ENCODE measurements around the gene RHOC. TPM values are rescaled to one million over a fixed set of nuclear protein-coding genes. Genes with fewer than 3 reads are reported as not detected.

Gene RHOC
- total RNA-seq, 2 experiments from 2014 or later: 105 to 130 TPM

DNA sequence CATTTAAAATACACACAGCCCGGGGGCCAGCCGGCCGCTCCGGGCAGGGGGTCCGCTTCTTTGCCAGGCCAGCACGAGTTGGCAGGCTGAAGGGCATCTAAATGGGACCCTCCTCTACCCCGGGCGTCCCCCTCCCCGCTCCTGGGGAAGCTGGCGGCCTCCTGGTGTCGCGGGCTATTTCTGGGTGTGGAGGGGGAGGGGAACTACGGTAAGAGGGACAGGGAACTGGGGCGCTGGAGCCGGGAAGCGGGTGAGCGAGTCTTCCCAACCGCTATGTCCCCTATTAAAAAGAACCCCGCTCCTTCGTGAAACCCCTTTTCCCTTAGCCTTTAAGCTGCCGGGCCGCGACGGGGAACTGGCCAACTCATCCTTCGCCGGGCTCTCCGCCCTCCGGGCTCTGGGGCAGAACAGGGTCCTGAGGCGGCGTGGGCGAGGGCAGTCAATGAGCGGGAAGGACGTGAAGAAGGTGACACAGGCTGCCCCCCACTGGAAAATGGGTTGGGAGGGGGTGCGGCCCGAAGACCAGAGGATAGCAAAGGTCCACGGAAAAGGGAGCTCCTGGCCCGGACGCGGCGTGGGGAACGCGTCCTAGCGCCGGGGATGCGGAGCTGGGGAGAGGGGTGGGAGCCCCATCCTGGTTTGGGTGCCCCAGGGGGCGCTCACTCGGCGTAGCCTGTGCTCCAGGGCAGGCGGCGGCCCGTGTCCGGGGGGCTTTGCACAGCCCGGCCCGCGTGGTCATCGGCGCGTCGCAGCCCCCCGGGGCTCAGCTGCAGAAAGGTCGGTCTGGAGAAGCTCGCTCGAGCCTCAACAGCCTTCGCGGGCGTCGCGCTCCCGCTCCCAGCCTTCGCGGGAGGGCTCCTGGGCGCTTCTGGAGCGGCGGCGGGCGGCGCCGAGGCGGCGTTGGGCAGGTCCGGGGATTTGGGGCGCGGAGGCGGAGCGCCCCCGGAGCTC, 7.7 kb upstream of the RHOC start:
- ATAC-seq (peak; percentile 3), DNase-seq (no peak)
- no peaks in the 10 kb centered on the region for H3K36me3 Mint-ChIP-seq
- H3K27me3 Mint-ChIP-seq: peaks cover 39% of the 10 kb centered on the region
- peaks cover 26% of the 10 kb centered on the region for H3K4me1 Mint-ChIP-seq
- H3K27ac Mint-ChIP-seq: no peak overlapping the region
- no peaks in the 10 kb centered on the region for H3K9me3 Mint-ChIP-seq (ENCODE audit: low read depth)
- peak overlapping the region; percentile 68 for H3K4me3 Mint-ChIP-seq
- CTCF ChIA-PET: interaction anchor here (0.6 to 10.8 kb wide), 36 partner anchors 7 to 1190 kb away, joined by 3 to 219 read pairs (median 4); partner anchors contain the start of genes AP4B1, CAPZA1, LRIG2 and MOV10

DNA sequence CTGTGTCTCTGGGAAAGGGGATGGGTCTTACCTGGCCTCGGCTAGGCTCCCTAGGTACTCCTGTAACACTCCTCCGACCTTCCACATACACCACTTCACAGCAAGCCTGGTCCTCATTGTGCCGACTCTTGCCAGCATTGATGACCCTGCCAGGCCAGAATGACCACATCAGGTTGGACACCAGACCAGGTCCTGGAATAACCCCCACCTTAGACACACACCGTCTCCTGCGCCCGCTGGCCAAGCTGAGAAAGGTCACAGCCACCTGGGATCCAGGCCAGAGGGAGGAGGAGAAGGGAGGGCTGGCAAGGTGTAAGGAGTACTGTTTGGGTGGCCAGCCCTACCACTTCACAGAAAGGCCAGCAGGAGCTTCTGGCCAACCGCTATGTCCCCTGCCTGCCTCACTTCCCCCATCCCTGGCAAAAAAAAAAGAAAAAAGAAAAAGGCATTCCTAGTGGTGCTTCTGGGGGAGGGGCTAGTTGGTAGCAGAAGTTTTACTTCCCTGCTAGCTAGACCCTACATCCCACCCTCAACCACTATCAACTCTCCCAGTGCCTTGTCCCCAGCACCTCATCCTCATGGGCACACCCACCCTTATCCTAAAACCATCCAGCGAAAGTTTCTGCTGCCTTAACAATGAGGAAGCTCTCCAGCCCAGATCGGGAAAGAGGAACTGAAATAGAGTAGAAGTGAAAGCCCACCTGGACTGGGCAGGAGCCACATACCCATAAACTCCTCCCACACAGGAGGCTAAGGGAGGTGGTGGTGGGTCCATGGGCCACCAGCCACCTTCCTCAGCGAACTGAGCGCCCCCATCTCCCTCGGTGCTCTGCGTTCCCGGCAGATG, 6.8 kb upstream of the RHOC start:
- DNase-seq: no peak
- peaks cover 28% of the 10 kb centered on the region for H3K4me1 Mint-ChIP-seq
- peaks cover 41% of the 10 kb centered on the region for H3K27me3 Mint-ChIP-seq
- no peak overlapping the region for H3K4me3 Mint-ChIP-seq
- H3K27ac Mint-ChIP-seq: no peak overlapping the region
- ATAC-seq: no peak
- CTCF ChIA-PET: interaction anchor here (0.9 to 10.8 kb wide), 6 partner anchors 10 to 323 kb away, joined by 3 to 219 read pairs (median 16); no protein-coding TSS in a partner anchor
- no peaks in the 10 kb centered on the region for H3K36me3 Mint-ChIP-seq
- no peaks in the 10 kb centered on the region for H3K9me3 Mint-ChIP-seq (ENCODE audit: low read depth)

DNA sequence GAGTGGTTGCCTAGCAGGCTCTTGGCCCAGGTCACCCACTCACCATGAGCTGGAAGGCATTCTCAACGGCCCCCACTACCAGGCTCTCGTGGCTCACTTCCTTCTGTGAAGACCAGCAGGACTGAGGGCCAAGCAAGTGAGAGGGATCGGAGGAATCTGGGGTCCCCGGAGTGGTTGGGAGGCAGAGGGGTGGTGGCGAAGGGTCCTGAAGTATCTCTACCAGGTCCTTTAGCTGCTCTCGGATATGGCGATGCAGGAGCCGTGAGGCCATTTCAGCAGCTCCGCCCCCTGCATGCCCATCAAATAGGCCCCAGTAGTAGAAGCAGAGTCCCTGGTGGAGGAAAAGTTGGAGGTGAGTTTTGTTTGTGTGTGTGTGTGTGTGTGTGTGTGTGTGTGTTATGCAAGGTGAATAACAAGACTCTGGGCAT, 5.8 kb upstream of the RHOC start:
- H3K27me3 Mint-ChIP-seq: peaks cover 49% of the 10 kb centered on the region
- no peak overlapping the region for H3K27ac Mint-ChIP-seq
- no peaks in the 10 kb centered on the region for H3K36me3 Mint-ChIP-seq
- CTCF ChIA-PET: no interaction called here
- H3K4me3 Mint-ChIP-seq: no peak overlapping the region
- H3K9me3 Mint-ChIP-seq (ENCODE audit: low read depth): no peaks in the 10 kb centered on the region
- peaks cover 25% of the 10 kb centered on the region for H3K4me1 Mint-ChIP-seq
- ATAC-seq (no peak), DNase-seq (no peak)

DNA sequence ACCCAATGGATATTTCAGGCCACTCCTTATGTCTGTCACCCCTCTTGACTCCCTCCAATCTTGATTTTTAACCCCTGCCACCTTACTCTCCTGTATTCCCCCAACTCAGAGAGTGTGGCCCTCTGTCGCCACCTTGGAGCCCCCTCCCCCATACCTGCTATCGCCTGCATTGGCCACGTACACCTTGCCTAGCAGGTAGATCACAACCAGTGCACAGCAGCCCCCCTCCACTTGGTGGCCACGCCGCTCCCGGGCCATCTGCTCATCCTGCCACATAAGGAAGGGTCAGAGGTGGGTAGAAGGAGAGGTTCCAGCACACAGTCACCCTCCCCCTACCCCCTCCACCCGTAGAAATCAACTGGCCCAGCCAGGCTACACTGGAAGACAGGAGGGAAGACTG, 5.3 kb upstream of the RHOC start:
- CTCF ChIA-PET: no interaction called here
- H3K27me3 Mint-ChIP-seq: peaks cover 51% of the 10 kb centered on the region
- no peaks in the 10 kb centered on the region for H3K36me3 Mint-ChIP-seq
- ATAC-seq: no peak
- no peaks in the 10 kb centered on the region for H3K9me3 Mint-ChIP-seq (ENCODE audit: low read depth)
- no peak overlapping the region for H3K4me3 Mint-ChIP-seq
- peaks cover 24% of the 10 kb centered on the region for H3K4me1 Mint-ChIP-seq
- no peak for DNase-seq
- no peak overlapping the region for H3K27ac Mint-ChIP-seq

DNA sequence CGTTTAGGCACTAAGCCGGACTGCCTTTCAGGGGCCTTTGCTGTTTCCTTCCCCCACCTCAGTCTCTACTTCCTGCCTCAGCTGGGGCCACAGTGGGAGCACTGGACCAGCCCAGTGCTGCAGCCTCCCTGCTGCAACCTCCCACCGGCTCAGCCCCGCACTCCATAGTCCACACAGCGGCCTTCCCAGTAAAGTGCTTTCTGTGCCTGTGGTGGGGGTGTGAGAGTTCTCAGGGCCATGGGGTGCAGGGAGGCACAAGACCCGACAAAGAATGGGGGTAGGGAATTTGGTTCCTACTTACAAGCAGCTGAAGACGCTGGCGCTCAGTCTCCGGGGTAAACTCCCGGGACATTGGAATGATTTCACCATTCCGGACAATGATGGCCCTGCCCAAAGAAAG, 4.7 kb upstream of the RHOC start:
- H3K4me3 Mint-ChIP-seq: no peak overlapping the region
- H3K4me1 Mint-ChIP-seq: peaks cover 22% of the 10 kb centered on the region
- DNase-seq (no peak), ATAC-seq (no peak)
- no peak overlapping the region for H3K27ac Mint-ChIP-seq
- H3K9me3 Mint-ChIP-seq (ENCODE audit: low read depth): no peaks in the 10 kb centered on the region
- H3K27me3 Mint-ChIP-seq: peaks cover 51% of the 10 kb centered on the region
- CTCF ChIA-PET: interaction anchor here (1.8 kb wide), 1 partner anchor 90 kb away, joined by 4 read pairs; no protein-coding TSS in a partner anchor
- no peaks in the 10 kb centered on the region for H3K36me3 Mint-ChIP-seq

DNA sequence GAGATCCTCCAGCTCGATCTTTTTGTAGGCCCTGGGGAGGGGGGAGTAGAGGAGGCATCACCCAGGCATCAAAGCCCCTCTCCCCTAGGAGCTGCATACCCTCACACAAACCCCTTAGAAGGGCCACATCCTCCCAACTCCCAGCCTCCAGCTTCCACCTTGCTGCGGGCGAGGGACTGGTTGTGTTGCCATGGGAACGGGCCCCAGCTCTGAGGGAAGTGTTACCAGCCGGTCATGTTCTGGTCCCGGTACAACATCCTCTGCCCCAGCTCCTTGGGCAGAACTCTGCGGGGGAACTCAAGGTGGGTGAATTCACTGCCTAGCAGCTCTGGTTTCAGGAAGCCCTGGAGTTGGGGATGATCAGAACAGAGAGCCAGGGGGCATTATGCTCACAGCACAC, 4.1 kb upstream of the RHOC start:
- CTCF ChIA-PET: interaction anchor here (0.9 to 4.0 kb wide), 5 partner anchors 36 to 362 kb away, joined by 3 to 24 read pairs (median 4); partner anchors contain the start of genes LRIG2 and MOV10
- H3K27me3 Mint-ChIP-seq: peaks cover 51% of the 10 kb centered on the region
- H3K4me1 Mint-ChIP-seq: peaks cover 18% of the 10 kb centered on the region
- no peak overlapping the region for H3K27ac Mint-ChIP-seq
- no peak for DNase-seq
- no peaks in the 10 kb centered on the region for H3K9me3 Mint-ChIP-seq (ENCODE audit: low read depth)
- no peaks in the 10 kb centered on the region for H3K36me3 Mint-ChIP-seq
- no peak for ATAC-seq
- H3K4me3 Mint-ChIP-seq: no peak overlapping the region

DNA sequence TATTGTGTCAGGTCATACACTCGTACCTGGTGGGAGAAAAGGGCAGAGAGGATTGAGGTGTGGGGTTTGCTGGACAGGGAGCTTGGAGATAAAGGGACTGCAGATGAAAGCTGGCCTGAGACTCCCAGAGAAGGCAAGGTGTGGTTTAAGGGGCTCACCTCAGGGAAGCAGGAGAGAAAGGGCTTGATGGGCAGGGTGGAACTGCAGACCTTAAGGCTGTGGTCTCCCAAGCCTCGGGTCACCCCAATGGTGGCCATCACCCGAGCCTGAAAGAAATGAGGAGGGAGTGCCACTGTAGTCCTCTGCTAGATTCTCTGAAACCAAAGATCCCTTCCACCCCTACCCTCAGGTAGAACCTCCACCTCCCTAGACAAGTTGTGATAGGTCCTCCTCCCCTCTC, 3.7 kb upstream of the RHOC start:
- Mint-ChIP-seq H3K27me3 (peaks cover 51% of the 10 kb centered on the region), H3K9me3 (ENCODE audit: low read depth) (no peaks in the 10 kb centered on the region), H3K4me3 (no peak overlapping the region), H3K4me1 (peaks cover 18% of the 10 kb centered on the region), H3K27ac (no peak overlapping the region), H3K36me3 (no peaks in the 10 kb centered on the region)
- DNase-seq: no peak
- no peak for ATAC-seq
- CTCF ChIA-PET: interaction anchor here (0.9 to 4.0 kb wide), 6 partner anchors 8 to 362 kb away, joined by 3 to 24 read pairs (median 4); partner anchors contain the start of genes LRIG2 and MOV10

DNA sequence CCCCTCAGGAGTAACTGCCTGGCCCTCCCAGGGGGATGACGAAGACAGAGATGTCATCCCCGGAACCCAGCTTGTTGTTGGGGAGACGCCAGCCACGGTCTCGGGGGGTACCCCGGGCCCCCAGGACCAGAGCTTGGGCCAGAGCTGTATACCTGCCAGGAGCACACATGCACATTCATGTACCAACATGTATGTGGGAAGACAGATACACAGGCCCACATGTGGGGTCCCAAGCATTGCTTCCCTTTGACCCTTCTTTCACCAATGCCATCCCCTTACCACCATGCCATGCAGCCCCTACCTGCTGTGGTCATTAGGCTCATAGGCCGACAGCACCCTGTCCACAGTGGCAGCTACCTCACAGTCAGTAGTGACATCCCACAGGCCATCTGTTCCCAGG, 3.2 kb upstream of the RHOC start:
- Mint-ChIP-seq H3K36me3 (no peaks in the 10 kb centered on the region), H3K27ac (no peak overlapping the region), H3K27me3 (peaks cover 51% of the 10 kb centered on the region), H3K4me3 (no peak overlapping the region), H3K9me3 (ENCODE audit: low read depth) (no peaks in the 10 kb centered on the region), H3K4me1 (peaks cover 20% of the 10 kb centered on the region)
- CTCF ChIA-PET: interaction anchor here (0.9 to 4.2 kb wide), 7 partner anchors 8 to 363 kb away, joined by 3 to 37 read pairs (median 4); partner anchors contain the start of genes LRIG2 and MOV10
- no peak for ATAC-seq
- no peak for DNase-seq

DNA sequence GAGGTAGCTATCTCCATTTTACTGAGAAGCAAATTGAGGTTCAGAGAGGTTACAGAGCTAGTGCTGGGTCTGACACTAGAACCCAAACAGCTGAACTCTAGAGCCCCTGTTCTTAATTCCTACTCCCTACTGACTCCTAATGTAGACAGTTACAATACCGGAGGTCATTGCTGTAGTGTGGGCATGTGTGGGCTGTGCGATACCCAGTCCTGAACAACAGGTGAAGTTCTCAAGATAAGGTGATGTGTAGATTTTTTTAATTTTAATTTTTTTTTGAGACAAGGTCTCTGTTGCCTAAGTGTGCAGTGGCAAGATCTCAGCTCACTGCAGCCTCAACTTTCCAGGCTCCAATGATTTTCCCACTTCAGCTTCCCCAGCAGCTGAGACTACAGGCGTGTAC, 1.6 kb upstream of the RHOC start:
- Mint-ChIP-seq H3K4me3 (peak overlapping the region; percentile 75), H3K36me3 (peaks cover 2% of the 10 kb centered on the region), H3K27me3 (peaks cover 41% of the 10 kb centered on the region), H3K4me1 (peaks cover 33% of the 10 kb centered on the region), H3K9me3 (ENCODE audit: low read depth) (no peaks in the 10 kb centered on the region), H3K27ac (no peak overlapping the region)
- CTCF ChIA-PET: interaction anchor here (0.8 to 4.2 kb wide), 14 partner anchors 7 to 339 kb away, joined by 3 to 37 read pairs (median 6); partner anchors contain the start of genes MOV10, PPM1J and ST7L
- DNase-seq: no peak
- ATAC-seq: no peak

DNA sequence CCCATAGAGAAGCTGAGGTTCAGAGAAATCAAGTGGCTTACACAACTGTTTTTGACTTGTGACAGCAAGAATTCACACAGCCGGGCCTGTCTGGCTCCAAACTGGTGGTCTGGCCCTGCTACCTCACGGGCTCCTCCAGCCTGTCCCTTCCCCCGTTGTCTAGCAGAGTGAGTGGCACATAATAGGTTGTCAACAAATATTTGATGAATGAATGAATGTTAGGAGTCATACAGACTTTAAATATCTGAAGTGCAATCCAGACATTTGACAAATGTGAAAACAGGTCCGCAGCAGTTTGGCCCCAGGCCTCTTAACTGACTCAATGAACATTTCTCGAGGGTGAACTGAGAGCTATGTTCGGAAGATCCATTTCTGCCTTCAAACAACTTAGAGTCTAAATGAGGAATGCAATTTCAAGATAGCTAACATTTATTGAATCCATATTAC, 1.1 kb upstream of the RHOC start:
- peaks cover 5% of the 10 kb centered on the region for H3K36me3 Mint-ChIP-seq
- CTCF ChIA-PET: interaction anchor here (0.6 to 4.2 kb wide), 17 partner anchors 8 to 339 kb away, joined by 3 to 37 read pairs (median 5); partner anchors contain the start of genes CTTNBP2NL, MOV10, PPM1J and ST7L
- ATAC-seq (no peak), DNase-seq (no peak)
- peak overlapping the region; percentile 75 for H3K4me3 Mint-ChIP-seq
- H3K27me3 Mint-ChIP-seq: peaks cover 36% of the 10 kb centered on the region
- H3K27ac Mint-ChIP-seq: no peak overlapping the region
- peaks cover 37% of the 10 kb centered on the region for H3K4me1 Mint-ChIP-seq
- no peaks in the 10 kb centered on the region for H3K9me3 Mint-ChIP-seq (ENCODE audit: low read depth)

DNA sequence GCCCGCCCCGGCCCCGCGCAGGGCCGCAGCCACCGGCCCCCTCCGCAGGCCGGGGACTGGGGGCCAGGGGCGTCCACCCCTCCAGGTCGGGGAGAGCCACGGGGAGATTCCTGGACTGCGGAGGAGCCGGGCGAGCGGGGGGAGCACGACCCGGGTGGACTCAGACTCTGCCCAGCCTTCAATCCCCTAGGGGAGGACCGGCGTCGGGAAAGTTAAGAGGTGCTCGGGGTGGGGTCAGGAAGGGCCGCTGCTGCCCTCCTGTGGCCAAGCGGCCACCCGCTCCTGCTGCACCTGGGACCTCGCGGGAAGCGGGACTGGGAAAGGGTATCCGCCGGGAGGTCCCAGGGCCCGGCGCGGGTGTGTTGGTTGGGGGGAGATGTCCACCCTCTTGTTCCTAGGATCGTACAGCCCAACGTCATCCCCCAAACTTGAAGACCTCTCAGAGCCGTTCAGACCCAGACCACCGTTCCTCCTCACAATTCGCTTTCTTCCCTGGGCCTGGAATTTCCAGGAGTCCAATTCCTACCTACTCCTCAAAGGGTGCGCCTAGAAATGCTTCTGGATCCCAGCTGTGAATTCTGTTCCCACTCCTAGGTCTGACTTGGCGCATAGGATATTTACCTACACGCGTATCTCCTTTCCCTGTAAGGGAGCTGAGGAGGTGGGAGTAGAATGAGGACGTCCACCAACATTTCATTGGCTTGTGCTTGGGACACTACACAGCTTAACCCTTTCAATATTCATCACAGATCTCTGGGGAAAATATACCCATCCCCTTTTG, 484 bp upstream of the RHOC start:
- ATAC-seq (peak; percentile 66), DNase-seq (peak; percentile 80)
- H3K36me3 Mint-ChIP-seq: peaks cover 7% of the 10 kb centered on the region
- H3K27ac Mint-ChIP-seq: peak overlapping the region; percentile 16
- H3K9me3 Mint-ChIP-seq (ENCODE audit: low read depth): no peaks in the 10 kb centered on the region
- H3K27me3 Mint-ChIP-seq: peaks cover 30% of the 10 kb centered on the region
- H3K4me1 Mint-ChIP-seq: peaks cover 40% of the 10 kb centered on the region
- CTCF ChIA-PET: interaction anchor here (0.6 to 4.2 kb wide), 16 partner anchors 8 to 324 kb away, joined by 3 to 37 read pairs (median 6); partner anchors contain the start of genes CTTNBP2NL, MOV10, PPM1J and ST7L
- H3K4me3 Mint-ChIP-seq: peak overlapping the region; percentile 75

DNA sequence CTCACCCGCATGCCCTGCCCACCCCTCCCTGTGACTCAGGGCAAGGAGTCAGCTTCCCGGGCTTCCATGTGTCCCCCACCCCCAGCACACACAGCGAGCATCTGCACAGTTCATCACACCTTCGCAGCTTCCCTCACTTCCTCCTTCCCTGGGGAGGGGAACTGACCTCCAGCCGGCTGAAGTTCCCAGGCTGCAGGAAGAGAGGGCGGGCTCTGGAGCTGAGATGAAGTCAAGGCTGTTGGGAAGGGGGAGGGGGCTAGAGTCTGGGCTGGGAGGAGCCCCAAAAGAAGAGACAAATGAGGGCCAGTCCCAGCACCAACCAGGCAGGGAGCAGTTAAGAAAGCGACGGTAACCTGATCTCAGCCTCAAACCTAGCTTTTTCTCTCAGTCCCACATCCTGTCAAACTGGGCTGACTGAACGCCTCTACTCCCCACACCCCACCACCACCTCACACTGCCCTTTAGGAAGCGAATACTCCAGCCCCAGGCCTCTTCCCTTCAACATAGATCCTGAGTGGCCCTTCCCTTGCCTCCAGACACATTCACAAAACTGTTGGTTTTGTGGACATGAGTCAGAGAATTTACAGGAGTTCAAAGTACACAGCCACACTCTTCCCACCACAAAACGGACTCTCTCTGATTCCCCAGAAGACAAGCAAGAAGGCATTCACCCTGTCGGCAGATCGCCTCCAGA, 1.8 kb downstream of the RHOC start:
- Mint-ChIP-seq H3K27me3 (peaks cover 24% of the 10 kb centered on the region), H3K9me3 (ENCODE audit: low read depth) (no peaks in the 10 kb centered on the region), H3K4me1 (peaks cover 64% of the 10 kb centered on the region)

More for the DNA sequence above, 1.8 kb downstream of the RHOC start:
- CTCF ChIA-PET: interaction anchor here (0.7 to 4.1 kb wide), 10 partner anchors 8 to 314 kb away, joined by 3 to 36 read pairs (median 5); partner anchors contain the start of genes MOV10, PPM1J and ST7L
- H3K36me3 Mint-ChIP-seq: peaks cover 14% of the 10 kb centered on the region
- peak overlapping the region; percentile 75 for H3K4me3 Mint-ChIP-seq
- ATAC-seq (peak; percentile 74), DNase-seq (peak; percentile 87)
- H3K27ac Mint-ChIP-seq: peak overlapping the region; percentile 89

Measured in activated CD8-positive, alpha-beta memory T cell treated with anti-CD3 and anti-CD28 coated beads, Interleukin-2, amount 10 ng/mL, durations not matched to agents 7 days and 5 days (primary cell).